ENCODE data around the gene PPARG. TPM values are rescaled to one million over a fixed set of nuclear protein-coding genes. Genes with fewer than 3 reads are reported as not detected.

The PPARG gene
- total and polyA plus RNA-seq, 2 donors (not counting 3 experiments of a cell fraction or from before 2014, with no cell fraction given) = 0.15 to 1.3 TPM

GRCh38 chr3:12335421-12335820, 46.6 kb downstream of the PPARG start:
- Histone ChIP-seq H3K4me1 (ENCODE audit: control insufficient read depth, extremely low read depth, insufficient read depth, low read length) (no peaks in the 10 kb centered on the region), H2AFZ (ENCODE audit: low read depth, low read length) (no peak overlapping the region), H3K79me2 (ENCODE audit: control insufficient read depth, insufficient read depth, low read length) (no peaks in the 10 kb centered on the region), H3K36me3 (ENCODE audit: control insufficient read depth in 2 of 2, extremely low read depth in 1 of 2, insufficient read depth in 2 of 2, low read length in 2 of 2) (no peaks in the 10 kb centered on the region), H3K4me3 (replicated peaks in 1 of 3; ENCODE audit: insufficient read depth in 1 of 3, low read depth in 1 of 3, low read length in 3 of 3) (no peak overlapping the region), H3K9ac (replicated peaks; ENCODE audit: extremely low read depth, insufficient read depth, low read length) (no peak overlapping the region), H4K20me1 (replicated peaks; ENCODE audit: control insufficient read depth, extremely low read depth, insufficient read depth, low read length) (no peaks in the 10 kb centered on the region), H3K27ac (ENCODE audit: insufficient read depth, low read depth, low read length) (no peak overlapping the region), H3K4me2 (ENCODE audit: insufficient read depth, low read length) (no peak overlapping the region), H3K9me3 (replicated peaks; ENCODE audit: control insufficient read depth, insufficient read depth, low read length) (no peaks in the 10 kb centered on the region), H3K9me1 (replicated peaks; ENCODE audit: control insufficient read depth, extremely low read depth, insufficient read depth, low read length) (no peaks in the 10 kb centered on the region), H3K27me3 (ENCODE audit: control insufficient read depth in 2 of 2, insufficient read depth in 2 of 2, low read length in 2 of 2) (peaks cover 2 to 6% of the 10 kb centered on the region in 2 experiments)
- dilution Hi-C loops (cut with MboI; ENCODE audit: extremely low pct_ligation_motif_present, low sequenced_read_pairs) = no loop called here
- FAIRE-seq (no peak), DNase-seq (ENCODE audit: low read depth, low spot score) (no peak)
- BruUV-seq (replicated peaks) = no TSS peak
- intact Hi-C loops (cut with micrococcal nuclease) = no loop called here
- TF ChIP-seq GATA2 (IDR thresholded peaks at IDR 0.05; ENCODE audit: insufficient read depth, insufficient read length, low read depth, low read length) (no peak), JUN (IDR thresholded peaks at IDR 0.05; ENCODE audit: borderline replicate concordance, insufficient read depth, insufficient read length, low read depth) (no peak), EZH2 (IDR thresholded peaks at IDR 0.05; ENCODE audit: borderline replicate concordance, low read depth, low read length, severe bottlenecking) (no peak), CTCF (IDR thresholded peaks at IDR 0.05; ENCODE audit: extremely low read depth in 1 of 2, insufficient read depth in 1 of 2, low read depth in 1 of 2, low read length in 2 of 2) (no peak), POLR2AphosphoS5 (IDR thresholded peaks at IDR 0.05; ENCODE audit: insufficient read depth, low read depth, low read length) (no peak), MYC (IDR thresholded peaks at IDR 0.05; ENCODE audit: low read depth, low read length) (no peak), FOS (IDR thresholded peaks at IDR 0.05; ENCODE audit: borderline replicate concordance, insufficient read depth, low read length) (no peak), MAX (IDR thresholded peaks at IDR 0.05; ENCODE audit: insufficient read depth, insufficient read length) (no peak), POLR2A (IDR thresholded peaks at IDR 0.05; ENCODE audit: low read depth, low read length) (no peak)
- POLR2A ChIA-PET = no interaction called here
- CTCF ChIA-PET = interaction anchor here (0.7 to 1.6 kb wide), 2 partner anchors 21 to 96 kb away, joined by 3 to 5 read pairs; no protein-coding TSS in a partner anchor

Data from endothelial cell of umbilical vein (primary cell).